ENCODE measurements around the gene SHC4. TPM values are rescaled to one million over a fixed set of nuclear protein-coding genes. Genes with fewer than 3 reads are reported as not detected.

Gene SHC4
- total RNA-seq, 8 experiments from 2014 or later, result 0.70 to 11.3 (median 3.9) TPM; not detected in 1

GRCh38 chr15:48905847-48906246 is 57.9 kb downstream of the SHC4 start:
- Histone ChIP-seq H3K27ac (no peak overlapping the region), H3K4me1 (replicated peaks in 1 of 2) (peaks cover 0 to 8% of the 10 kb centered on the region in 2 donors), H3K4me3 (no peak overlapping the region)
- no peak for ATAC-seq (replicated peaks in 6 of 8)
- WGBS, 10 experiments, result 0 to 100% (median 92%) methylated on average over 1 of the region's 1 CpG; no CpG with 5 or more reads in 4 of the 10 experiments
- in situ Hi-C loops (cut with MboI; ENCODE audit: low pct_unique_long_range_greater_than_20kb in 2 of 9, low sequenced_read_pairs in 9 of 9, unreplicated experiment in 9 of 9), result no loop called here

GRCh38 chr15:48905216-48905615 is 58.5 kb downstream of the SHC4 start:
- no peak overlapping the region for H3K4me3 ChIP-seq
- no peak overlapping the region for H3K27ac ChIP-seq
- in situ Hi-C loops (cut with MboI; ENCODE audit: low pct_unique_long_range_greater_than_20kb in 2 of 9, low sequenced_read_pairs in 9 of 9, unreplicated experiment in 9 of 9), result no loop called here
- no peak for ATAC-seq (replicated peaks in 6 of 8)
- H3K4me1 ChIP-seq (replicated peaks in 1 of 2), result peaks cover 0 to 8% of the 10 kb centered on the region in 2 donors

DNA sequence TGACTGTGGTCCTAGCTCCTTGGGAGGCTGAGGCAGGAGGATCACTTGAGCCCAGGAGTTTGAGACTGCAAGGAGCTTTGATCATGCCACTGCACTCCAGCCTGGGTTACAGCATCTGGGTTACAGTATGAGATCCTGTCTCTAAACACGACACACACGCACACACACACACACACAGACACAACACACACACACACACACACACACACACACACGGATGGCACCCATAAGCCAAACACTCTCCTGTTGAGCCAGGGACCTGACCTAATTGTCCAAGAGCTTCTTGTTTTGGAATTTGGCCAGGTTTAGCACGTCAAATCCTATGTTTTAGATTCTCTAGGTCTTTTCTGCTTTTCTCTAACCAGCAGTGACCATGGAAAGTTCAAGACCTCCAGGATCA is 59.0 kb downstream of the SHC4 start:
- H3K4me1 ChIP-seq (replicated peaks in 1 of 2), result peaks cover 0 to 8% of the 10 kb centered on the region in 2 donors
- ATAC-seq (replicated peaks in 6 of 8), result no peak
- WGBS, 10 experiments, result 45 to 100% (median 85%) methylated on average over 1 to 2 of the region's 4 CpGs; no CpG with 5 or more reads in 6 of the 10 experiments
- H3K4me3 ChIP-seq, result no peak overlapping the region
- in situ Hi-C loops (cut with MboI; ENCODE audit: low pct_unique_long_range_greater_than_20kb in 2 of 9, low sequenced_read_pairs in 9 of 9, unreplicated experiment in 9 of 9), result no loop called here
- no peak overlapping the region for H3K27ac ChIP-seq

GRCh38 chr15:48899793-48900192 is 63.9 kb downstream of the SHC4 start:
- Histone ChIP-seq H3K27ac (no peak overlapping the region), H3K4me1 (replicated peaks in 1 of 2) (peaks cover 19% of the 10 kb centered on the region in 2 donors), H3K4me3 (no peak overlapping the region)
- no peak for ATAC-seq (replicated peaks in 6 of 8)
- 88 to 100% (median 92%) methylated on average over 2 to 3 of the region's 4 CpGs; no CpG with 5 or more reads in 4 of the 10 experiments for WGBS, 10 experiments
- in situ Hi-C loops (cut with MboI; ENCODE audit: low pct_unique_long_range_greater_than_20kb in 2 of 9, low sequenced_read_pairs in 9 of 9, unreplicated experiment in 9 of 9), result no loop called here

GRCh38 chr15:48898446-48898845 is 65.3 kb downstream of the SHC4 start:
- in situ Hi-C loops (cut with MboI; ENCODE audit: low pct_unique_long_range_greater_than_20kb in 2 of 9, low sequenced_read_pairs in 9 of 9, unreplicated experiment in 9 of 9), result no loop called here
- peaks cover 19% of the 10 kb centered on the region in 2 donors for H3K4me1 ChIP-seq (replicated peaks in 1 of 2)
- ATAC-seq (replicated peaks in 6 of 8), result no peak
- H3K27ac ChIP-seq, result no peak overlapping the region
- H3K4me3 ChIP-seq, result no peak overlapping the region
- WGBS, 10 experiments, result 20 to 100% (median 88%) methylated on average over 1 to 2 of the region's 2 CpGs; no CpG with 5 or more reads in 1 of the 10 experiments

DNA sequence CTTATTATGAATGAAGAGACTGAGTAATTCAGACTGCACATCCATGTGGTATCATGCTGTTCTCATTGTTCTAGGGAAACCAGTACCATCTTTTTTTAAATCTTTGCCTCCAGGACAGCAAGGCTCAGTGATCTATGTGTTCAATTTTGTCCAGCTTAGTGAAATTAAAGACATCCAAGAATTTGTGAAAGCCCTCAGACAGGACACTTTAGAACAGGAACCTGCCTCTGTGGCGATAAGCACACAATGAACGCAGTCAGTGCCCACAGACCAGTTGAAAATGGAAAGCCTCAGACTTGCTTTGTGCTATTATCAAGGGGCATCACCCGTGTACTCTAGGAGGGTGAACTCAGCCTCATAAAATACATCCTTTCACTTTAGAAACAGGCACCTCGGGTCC is 65.7 kb downstream of the SHC4 start:
- peaks cover 19% of the 10 kb centered on the region in 2 donors for H3K4me1 ChIP-seq (replicated peaks in 1 of 2)
- peak in 1 of 8 experiments; percentile 20 for ATAC-seq (replicated peaks in 6 of 8)
- in situ Hi-C loops (cut with MboI; ENCODE audit: low pct_unique_long_range_greater_than_20kb in 2 of 9, low sequenced_read_pairs in 9 of 9, unreplicated experiment in 9 of 9), result no loop called here
- 0 to 100% (median 90%) methylated on average over 1 to 4 of the region's 4 CpGs; no CpG with 5 or more reads in 3 of the 10 experiments for WGBS, 10 experiments
- H3K4me3 ChIP-seq, result no peak overlapping the region
- H3K27ac ChIP-seq, result no peak overlapping the region

GRCh38 chr15:48896869-48897814 is 66.6 kb downstream of the SHC4 start:
- 4 to 70% (median 52%) methylated on average over 3 to 13 of the region's 13 CpGs; no CpG with 5 or more reads in 1 of the 10 experiments for WGBS, 10 experiments
- ATAC-seq (replicated peaks in 6 of 8), result peak in 7 of 8 experiments; percentile 41 to 85 (median 56)
- Histone ChIP-seq H3K4me1 (replicated peaks in 1 of 2) (peaks cover 19% of the 10 kb centered on the region in 2 donors), H3K27ac (peak overlapping the region in 1 of 2 donors; percentile 56), H3K4me3 (no peak overlapping the region)
- in situ Hi-C loops (cut with MboI; ENCODE audit: low pct_unique_long_range_greater_than_20kb in 2 of 9, low sequenced_read_pairs in 9 of 9, unreplicated experiment in 9 of 9), result no loop called here

DNA sequence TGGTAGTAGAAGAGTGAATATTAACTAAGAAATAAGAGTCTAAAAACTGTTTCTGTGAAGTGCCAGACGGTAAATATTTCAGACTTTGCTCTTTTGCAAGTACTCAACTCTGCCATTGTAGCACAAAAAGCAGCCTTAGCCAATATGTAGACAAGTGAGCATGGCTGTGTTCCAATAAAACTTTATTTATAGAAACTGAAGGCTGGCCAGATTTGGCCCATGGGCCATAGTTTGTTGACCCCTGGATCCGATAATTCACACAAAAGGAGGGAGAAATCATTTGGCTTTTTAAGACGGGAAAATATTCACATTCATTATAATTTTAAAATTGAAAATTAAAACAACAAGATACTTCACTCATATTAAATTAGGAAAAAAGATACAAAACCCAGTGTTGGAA is 70.4 kb downstream of the SHC4 start:
- in situ Hi-C loops (cut with MboI; ENCODE audit: low pct_unique_long_range_greater_than_20kb in 2 of 9, low sequenced_read_pairs in 9 of 9, unreplicated experiment in 9 of 9), result no loop called here
- Histone ChIP-seq H3K4me3 (no peak overlapping the region), H3K4me1 (replicated peaks in 1 of 2) (peaks cover 17% of the 10 kb centered on the region in 2 donors), H3K27ac (no peak overlapping the region)
- 76 to 100% (median 84%) methylated on average over 3 of the region's 3 CpGs for WGBS, 10 experiments
- ATAC-seq (replicated peaks in 6 of 8), result no peak

- ATAC-seq (replicated peaks in 6 of 8), result no peak
- WGBS, 10 experiments, result 29 to 91% (median 81%) methylated on average over 2 to 6 of the region's 6 CpGs
- Histone ChIP-seq H3K4me1 (replicated peaks in 1 of 2) (no peaks in the 10 kb centered on the region), H3K4me3 (no peak overlapping the region), H3K27ac (no peak overlapping the region)
- in situ Hi-C loops (cut with MboI; ENCODE audit: low pct_unique_long_range_greater_than_20kb in 2 of 9, low sequenced_read_pairs in 9 of 9, unreplicated experiment in 9 of 9), result no loop called here
Observed at GRCh38 chr15:48891232-48891765, 72.4 kb downstream of the SHC4 start.

DNA sequence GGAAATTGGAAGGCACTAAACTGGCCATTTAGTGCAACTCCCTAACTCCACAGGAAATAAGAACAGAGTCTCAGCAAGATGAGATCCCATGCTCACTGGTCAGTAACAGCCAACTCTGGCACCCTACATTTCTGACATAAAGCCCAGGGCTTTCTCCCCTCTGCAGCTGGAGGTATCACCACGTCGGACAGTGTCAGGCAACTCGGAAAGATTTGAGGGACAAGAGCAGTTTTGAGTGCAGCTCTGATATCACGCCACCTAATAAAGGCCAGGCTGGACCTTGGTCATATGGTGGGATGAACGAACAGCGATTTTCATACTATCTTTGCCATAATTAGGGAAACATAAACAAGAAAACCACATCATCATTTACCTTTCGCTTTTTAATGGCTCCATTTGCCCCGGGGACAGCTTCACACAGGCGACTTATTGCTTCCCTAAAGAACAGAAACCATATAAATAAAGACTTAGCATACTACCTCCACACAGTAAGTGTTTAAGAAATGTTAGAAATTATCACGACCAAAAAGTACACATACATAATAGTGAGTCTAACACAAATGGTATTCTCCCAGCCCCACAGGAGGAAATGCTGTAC is 73.2 kb downstream of the SHC4 start:
- Histone ChIP-seq H3K4me1 (replicated peaks in 1 of 2) (no peaks in the 10 kb centered on the region), H3K4me3 (no peak overlapping the region), H3K27ac (no peak overlapping the region)
- no peak for ATAC-seq (replicated peaks in 6 of 8)
- WGBS, 10 experiments, result 70 to 100% (median 88%) methylated on average over 2 to 9 of the region's 10 CpGs; no CpG with 5 or more reads in 2 of the 10 experiments
- in situ Hi-C loops (cut with MboI; ENCODE audit: low pct_unique_long_range_greater_than_20kb in 2 of 9, low sequenced_read_pairs in 9 of 9, unreplicated experiment in 9 of 9), result no loop called here

GRCh38 chr15:48889925-48890324 is 73.8 kb downstream of the SHC4 start:
- Histone ChIP-seq H3K4me1 (replicated peaks in 1 of 2) (no peaks in the 10 kb centered on the region), H3K4me3 (no peak overlapping the region), H3K27ac (no peak overlapping the region)
- ATAC-seq (replicated peaks in 6 of 8), result no peak
- in situ Hi-C loops (cut with MboI; ENCODE audit: low pct_unique_long_range_greater_than_20kb in 2 of 9, low sequenced_read_pairs in 9 of 9, unreplicated experiment in 9 of 9), result no loop called here
- 80 to 100% (median 83%) methylated on average over 1 to 3 of the region's 3 CpGs; no CpG with 5 or more reads in 3 of the 10 experiments for WGBS, 10 experiments

DNA sequence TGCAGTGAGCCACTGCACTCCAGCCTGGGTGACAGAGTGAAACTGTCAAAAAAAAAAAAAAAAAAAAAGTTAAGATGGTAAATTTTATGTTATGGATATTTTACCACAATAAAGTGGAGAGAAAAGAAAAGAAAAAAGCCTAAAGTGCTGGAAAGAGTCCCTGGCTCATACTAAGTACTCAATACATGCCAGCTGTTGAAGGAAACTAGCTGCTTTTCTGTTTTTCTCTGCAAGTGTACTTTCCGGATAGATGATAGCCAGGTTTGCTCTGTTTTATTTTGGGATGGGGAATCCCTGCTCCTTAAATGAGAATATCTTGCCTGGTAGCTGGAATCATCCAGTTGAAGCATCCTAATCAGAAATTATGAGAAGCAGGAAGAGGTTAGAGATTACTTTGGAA is 74.9 kb downstream of the SHC4 start:
- Histone ChIP-seq H3K4me1 (replicated peaks in 1 of 2) (no peaks in the 10 kb centered on the region), H3K4me3 (no peak overlapping the region), H3K27ac (no peak overlapping the region)
- in situ Hi-C loops (cut with MboI; ENCODE audit: low pct_unique_long_range_greater_than_20kb in 2 of 9, low sequenced_read_pairs in 9 of 9, unreplicated experiment in 9 of 9), result no loop called here
- no peak for ATAC-seq (replicated peaks in 6 of 8)
- WGBS, 10 experiments, result 20 to 100% (median 87%) methylated on average over 1 of the region's 1 CpG; no CpG with 5 or more reads in 2 of the 10 experiments

GRCh38 chr15:48888191-48888590 is 75.5 kb downstream of the SHC4 start:
- ATAC-seq (replicated peaks in 6 of 8), result peak in 2 of 8 experiments; percentile 45 to 85
- Histone ChIP-seq H3K4me1 (replicated peaks in 1 of 2) (no peaks in the 10 kb centered on the region), H3K4me3 (no peak overlapping the region), H3K27ac (no peak overlapping the region)
- in situ Hi-C loops (cut with MboI; ENCODE audit: low pct_unique_long_range_greater_than_20kb in 2 of 9, low sequenced_read_pairs in 9 of 9, unreplicated experiment in 9 of 9), result no loop called here
- WGBS, 10 experiments, result 50 to 100% (median 80%) methylated on average over 1 to 4 of the region's 4 CpGs; no CpG with 5 or more reads in 2 of the 10 experiments
